Measurements from ENCODE around the gene GPSM1. TPM values are rescaled to one million over a fixed set of nuclear protein-coding genes. Genes with fewer than 3 reads are reported as not detected.

The GPSM1 gene
- total RNA-seq, 1 donor from 2014 or later = 27.0 TPM

DNA sequence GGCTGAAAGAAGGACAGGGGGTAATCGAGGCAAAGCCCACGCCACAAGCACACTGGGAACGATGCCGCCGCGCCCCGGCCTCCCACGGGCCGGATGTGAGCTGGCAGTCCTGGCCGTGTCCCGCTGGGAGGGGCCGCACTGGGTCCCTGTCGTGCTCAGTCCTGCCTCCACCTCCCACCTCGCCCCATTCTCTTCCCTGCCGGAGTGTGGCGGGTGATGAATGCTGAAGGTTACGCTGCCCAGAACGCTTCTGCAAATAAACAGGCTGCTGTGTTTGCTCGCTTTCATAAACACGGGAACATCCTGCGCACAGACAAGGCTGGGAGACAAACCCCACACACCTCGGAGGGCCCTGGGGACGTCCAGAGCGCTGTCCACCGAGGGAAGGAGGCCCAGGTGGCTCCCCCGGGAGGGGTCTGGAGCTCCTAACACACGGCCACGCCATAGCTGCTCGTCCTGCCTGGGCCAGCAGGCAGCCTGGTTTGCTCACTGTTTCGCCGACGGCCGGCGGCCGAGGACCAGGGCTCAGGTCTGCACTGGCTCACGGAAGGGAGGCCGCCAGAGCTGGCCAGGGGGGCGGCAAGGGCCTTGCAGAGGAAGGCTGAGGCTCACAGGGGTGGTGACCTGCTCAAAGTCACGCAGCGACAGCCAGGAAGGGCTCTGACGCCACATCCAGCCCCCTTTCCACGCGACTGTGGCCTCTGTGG, 33.9 kb downstream of the GPSM1 start:
- DNase-seq = no peak

DNA sequence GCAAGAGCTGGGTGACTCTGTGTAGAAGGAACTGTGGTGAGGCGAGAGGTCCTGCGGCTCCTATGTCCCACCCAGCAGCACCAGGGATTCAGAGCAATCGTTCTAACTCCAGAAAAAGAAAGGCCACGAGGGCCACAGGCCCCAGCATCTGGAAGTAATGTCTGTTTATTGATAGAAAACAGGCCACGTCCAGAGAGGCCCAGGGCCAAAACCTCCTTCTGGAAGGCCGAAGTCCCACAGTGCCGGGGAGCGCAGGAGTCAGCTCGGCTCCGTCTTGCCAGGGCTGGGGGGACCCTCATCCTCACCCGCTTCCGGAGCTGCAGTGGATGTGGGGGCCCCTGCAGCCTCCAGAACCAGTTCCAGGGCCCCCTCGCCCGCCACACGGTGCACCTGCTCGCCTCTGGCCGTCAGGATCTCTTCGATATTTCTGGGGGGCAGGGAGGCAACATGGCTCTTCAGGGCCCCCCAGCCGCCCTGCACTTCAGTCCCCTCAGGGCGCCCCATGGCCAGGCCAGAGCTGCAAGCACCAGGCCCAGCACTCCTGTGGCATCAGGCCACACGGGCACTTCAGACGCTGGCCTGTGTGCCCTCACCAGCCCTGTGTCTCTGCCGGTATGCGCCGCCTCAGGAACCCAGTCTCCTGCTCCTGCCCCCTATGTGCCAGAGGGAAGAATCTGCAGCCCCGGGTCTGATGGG, 34.6 kb downstream of the GPSM1 start:
- peak; percentile 55 for DNase-seq

DNA sequence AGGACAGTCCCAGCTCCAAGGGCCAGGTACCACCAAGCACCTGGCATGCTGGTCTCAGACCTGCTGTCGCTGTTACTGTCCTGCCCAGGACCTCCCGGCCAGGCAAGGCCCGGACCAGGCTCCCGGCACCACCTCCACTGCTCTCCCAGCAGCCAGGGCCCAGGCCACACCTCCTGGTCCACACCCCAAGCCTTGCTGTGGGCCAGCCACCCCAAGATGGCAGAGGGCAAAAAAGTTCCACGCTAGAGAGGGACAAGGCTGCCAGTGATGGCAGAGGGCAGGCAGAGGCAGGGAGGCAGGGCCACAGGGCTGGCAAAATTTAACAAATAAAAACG, 35.1 kb downstream of the GPSM1 start:
- no peak for DNase-seq

GRCh38 chr9:136363106-136363948, 36.0 kb downstream of the GPSM1 start, which contains the start of gene DNLZ:
TSS of gene DNLZ (minus strand) at chr9:136363744. CDS start at chr9:136363714, 30 bp downstream.
- DNase-seq = peak; percentile 97

GRCh38 chr9:136363949-136364748, 36.8 kb downstream of the GPSM1 start:
- no peak for DNase-seq

DNA sequence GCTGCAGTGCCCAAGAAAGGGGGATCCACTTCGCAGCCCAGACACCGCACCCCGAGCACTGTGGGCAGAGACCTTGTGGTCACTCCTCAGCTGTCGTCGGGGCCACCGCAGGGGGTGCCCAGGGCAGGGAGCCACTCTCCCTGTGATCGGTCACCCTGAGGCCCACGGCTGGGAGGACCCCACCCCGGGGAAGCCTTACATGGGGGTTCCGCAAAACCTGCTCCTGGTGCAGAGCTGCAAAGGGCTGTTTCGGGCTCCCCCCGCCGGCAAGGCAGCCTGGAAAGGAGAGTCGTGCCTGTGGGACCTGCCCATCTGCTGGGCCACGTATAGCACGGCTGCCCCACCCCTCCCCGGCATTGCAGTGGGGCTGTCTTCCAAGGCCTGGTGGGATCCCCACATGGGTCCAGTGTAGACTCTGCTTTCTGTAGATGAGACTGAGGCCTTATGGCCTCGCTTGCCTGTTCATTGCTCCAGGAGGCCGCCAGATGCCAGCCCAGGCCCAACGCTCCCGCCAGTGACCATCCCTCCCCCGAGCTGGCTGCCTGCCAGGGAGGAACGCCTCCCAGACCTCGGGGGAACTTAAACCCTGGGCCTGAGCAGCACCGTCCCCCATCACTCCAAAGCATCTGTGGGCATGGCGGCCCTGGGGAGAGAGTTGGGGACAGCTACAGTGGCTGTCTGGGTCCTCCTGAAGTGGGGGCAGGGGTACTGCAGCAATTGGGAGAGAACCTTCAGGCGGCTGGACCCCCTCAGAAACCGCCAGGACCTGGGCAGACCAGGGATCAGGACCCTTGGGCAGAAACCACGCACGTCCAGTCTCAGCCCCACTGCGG, 37.8 kb downstream of the GPSM1 start:
- no peak for DNase-seq

DNA sequence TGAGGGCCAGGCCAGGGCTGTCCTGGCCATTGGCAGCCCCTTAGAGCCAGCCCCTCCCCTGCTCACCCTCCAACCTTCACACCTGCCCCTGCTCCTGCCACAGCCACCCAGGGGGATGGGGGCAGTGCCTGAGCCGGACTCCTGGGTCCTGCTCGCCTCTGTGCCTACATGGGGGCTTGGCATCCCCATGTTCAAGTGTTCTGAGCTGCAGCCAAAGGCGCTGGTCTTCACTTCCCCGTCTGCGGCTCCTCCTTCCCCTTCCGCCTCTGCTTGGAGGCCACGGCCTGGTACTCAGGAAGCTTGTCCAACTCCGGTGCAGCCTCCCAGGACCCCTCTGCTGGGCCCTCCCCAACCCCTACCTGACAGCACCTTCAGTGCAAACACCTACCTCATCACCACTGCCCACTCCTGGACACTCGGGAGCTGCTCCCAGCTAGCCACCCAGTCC, 38.5 kb downstream of the GPSM1 start:
- DNase-seq = no peak

- DNase-seq = no peak
Measured at GRCh38 chr9:136366826-136367225, 39.5 kb downstream of the GPSM1 start.

GRCh38 chr9:136367296-136368145, 40.2 kb downstream of the GPSM1 start:
- DNase-seq = no peak

DNA sequence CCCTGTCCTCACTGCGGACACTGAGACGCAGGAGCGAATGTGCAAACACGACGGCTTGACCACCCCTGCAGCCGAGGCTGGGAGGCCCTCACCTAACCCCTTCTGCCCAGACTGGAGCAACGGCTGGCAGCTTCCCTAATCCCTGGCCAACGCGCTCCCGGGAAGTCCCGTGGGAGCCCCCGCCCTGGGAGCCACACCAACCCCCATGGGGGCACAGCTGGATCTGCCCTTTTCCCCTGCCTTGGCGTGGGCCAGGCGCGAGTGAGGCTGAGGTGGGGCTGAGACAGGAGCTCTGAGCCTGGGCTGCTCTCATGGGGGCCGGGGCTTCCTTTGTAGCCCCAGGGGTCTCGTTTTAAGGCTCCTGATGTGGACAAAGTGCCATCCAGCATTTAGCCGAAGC, 40.9 kb downstream of the GPSM1 start:
- no peak for DNase-seq

DNA sequence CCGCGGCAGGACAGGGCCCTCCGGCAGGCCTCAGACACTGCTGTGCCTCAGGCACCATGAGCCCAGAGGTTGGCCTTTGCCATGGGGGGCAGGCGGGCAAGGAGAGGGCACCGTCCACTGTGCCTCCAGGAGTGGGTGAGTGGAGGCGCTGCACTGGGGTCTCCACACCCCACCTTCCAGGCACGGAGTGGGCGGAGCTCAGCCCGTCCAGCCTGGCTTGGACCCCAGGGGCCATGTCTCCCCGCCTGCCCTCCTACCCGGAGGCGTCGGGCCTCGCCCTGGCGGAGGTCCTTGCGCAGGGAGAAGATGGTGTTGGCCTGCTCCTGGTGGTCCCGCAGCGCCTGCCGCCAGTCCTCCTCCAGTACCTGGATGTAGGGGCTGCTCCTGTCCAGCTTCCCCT, 42.7 kb downstream of the GPSM1 start:
- no peak for DNase-seq

GRCh38 chr9:136370687-136371532, 43.6 kb downstream of the GPSM1 start:
- DNase-seq = no peak

- DNase-seq = no peak
Measured at GRCh38 chr9:136371533-136371880, 44.2 kb downstream of the GPSM1 start.

DNA sequence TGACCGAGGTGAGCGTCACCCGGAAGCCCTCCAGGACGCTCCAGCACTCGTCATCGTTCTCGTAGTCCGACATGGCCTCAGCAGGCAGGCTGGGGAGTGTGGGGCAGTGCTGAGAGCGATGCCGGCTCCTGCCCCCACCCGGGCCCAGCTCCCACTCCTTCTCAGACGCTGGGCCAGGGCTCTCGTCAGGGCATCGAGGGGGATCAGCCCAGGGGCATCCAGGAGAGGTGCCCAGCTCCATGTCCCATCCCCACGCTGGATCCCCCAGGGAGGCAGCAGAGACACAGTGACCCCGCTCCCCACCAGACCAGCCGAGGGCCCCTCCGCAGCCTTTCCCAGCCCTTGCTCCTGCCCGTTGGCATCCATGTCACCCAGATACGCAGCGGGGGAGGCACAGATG, 44.7 kb downstream of the GPSM1 start:
- DNase-seq = no peak

DNA sequence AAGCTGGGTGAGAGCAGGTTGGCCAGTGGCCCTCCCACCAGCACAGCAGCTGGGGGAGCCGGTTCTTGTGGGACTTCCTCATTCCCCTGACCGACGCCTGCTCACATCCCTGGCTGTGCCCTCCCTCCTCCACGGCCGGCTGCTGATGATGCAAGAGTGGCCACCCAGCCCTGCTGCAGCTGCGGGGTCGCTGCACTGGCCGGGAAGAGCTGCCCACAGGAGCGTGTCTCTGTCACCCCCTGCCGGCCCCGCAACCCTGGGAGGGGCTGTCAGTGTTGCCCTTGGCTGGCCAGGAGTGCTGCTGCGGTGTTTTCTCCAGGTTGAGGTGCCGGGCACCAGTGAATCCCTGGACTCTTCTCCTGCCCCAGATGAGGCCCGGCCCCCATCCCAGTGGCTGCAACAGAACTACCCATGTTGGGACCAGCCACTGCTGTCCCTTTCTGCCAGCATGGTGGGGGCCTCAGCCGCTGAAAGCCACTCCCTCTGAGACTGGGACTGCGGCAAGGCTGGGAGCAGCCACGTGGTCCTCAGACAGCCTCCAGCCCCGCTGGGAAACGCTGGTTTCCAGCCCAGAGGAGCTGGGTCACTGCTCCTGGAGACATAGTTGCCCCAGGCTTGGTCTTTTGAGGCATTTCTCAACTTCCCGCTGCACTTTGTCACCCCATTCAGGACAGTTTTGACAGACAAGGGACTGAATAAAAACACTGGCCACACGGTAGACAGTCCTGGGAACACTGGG, 45.4 kb downstream of the GPSM1 start:
- DNase-seq = no peak

DNA sequence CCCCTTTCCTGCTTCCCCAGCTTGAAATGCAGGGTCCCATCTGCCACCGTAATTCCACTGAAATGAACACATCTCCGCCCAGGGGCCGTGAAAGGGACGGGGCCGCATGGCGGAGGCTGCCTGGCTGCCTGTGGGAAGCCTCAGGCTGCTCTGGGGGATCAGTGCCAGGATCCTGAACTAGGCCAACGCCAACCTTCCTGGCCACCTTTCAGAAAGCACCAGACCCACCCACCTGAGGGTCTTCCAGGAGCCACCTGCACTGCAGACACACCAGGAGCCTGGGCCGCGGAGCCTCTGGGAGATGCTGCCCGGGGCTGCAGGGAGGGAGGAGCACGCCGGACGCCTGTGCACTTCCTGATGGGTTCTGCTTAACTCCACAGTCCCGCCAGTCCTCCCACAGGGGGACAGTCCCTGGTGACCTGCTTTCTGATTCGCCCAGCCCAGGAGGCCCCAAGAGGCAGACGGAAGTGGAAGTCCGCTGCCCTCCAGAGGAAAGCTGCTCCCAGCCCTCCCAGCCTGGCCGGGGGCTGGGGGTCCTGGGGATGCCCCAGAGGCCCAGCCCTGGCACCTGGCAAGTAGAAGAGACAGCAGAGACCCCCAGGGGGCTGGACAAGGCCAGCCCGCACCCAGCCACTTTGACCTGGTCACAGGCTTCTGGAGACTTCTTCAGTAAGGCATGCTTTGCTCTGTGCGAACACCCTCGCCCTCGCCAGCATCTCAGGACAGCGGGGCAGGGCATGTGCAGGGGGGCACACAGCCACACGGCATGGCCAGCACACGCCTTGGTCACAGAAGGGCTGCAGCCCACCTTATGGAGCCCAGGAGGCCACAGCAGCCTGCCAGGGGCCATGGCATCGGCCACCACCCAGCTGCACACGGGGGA, 46.2 kb downstream of the GPSM1 start, which contains the start of gene CARD9:
CARD9 (minus strand) TSS at position 370 of the 883 bp plus-strand sequence. CDS start 1,591 bp downstream, outside the sequence.
- no peak for DNase-seq

GRCh38 chr9:136374183-136374575, 46.8 kb downstream of the GPSM1 start:
- no peak for DNase-seq
